Tibial nerve (tissue), 3 donors: ENCODE measurements around the gene CSNK1D.

Source experiments
- CTCF ChIP-seq, 5 experiments: fragments of 200-600 bp in 3 of 5; fragments of 450-650 bp in 2 of 5; sonication (generic) in 3 of 5; IDR thresholded peaks; one replicate each; pipeline ENCODE4 v1.5.1; 2016 to 2019; ENCODE audit warnings: antibody characterized with exemption in 5 of 5, mild to moderate bottlenecking in 3 of 5, moderate library complexity in 2 of 5
- POLR2A ChIP-seq, 2 donors: fragments of 450-650 bp; IDR thresholded peaks; one replicate each; pipeline ENCODE4 v1.6.1; 2017; ENCODE audit warnings: antibody characterized with exemption in 2 of 2, mild to moderate bottlenecking in 2 of 2, moderate library complexity in 2 of 2

- TF ChIP-seq CTCF (IDR thresholded peaks at IDR 0.05) = no peak
- no peak for TF ChIP-seq POLR2A (IDR thresholded peaks at IDR 0.05)
Observed at GRCh38 chr17:82238472-82239201, 34.9 kb downstream of the CSNK1D start.
